H1 (cell line): ENCODE results near the gene ENPP6. TPM values are rescaled to one million over a fixed set of nuclear protein-coding genes. Genes with fewer than 3 reads are reported as not detected.

Experiments used
- BCL11A ChIP-seq, 2 experiments: IDR thresholded peaks; one replicate each; pipeline ENCODE4 v1.6.1; 2011; ENCODE audit warnings: low read depth in 2 of 2, low read length in 2 of 2, mild to moderate bottlenecking in 2 of 2
- FOSL1 ChIP-seq: IDR thresholded peaks from 2 replicates; pipeline ENCODE4 v1.6.1; 2011; ENCODE audit warnings: mild to moderate bottlenecking, low read depth, low read length, moderate library complexity; ENCODE audit not compliant: insufficient read depth
- GABPA ChIP-seq: IDR thresholded peaks from 2 replicates; pipeline ENCODE4 v1.6.1; 2011; ENCODE audit warnings: mild to moderate bottlenecking, low read length, moderate library complexity, borderline replicate concordance; ENCODE audit not compliant: insufficient read depth
- JUN ChIP-seq: IDR thresholded peaks from 2 replicates; pipeline ENCODE4 v1.6.1; 2011; ENCODE audit warnings: low read depth, mild to moderate bottlenecking, improper control_type of control experiment, low read length
- MAX ChIP-seq: IDR thresholded peaks from 2 replicates; pipeline ENCODE4 v1.6.1; 2012; ENCODE audit warnings: inconsistent platforms
- RFX5 ChIP-seq: IDR thresholded peaks from 2 replicates; pipeline ENCODE4 v1.6.1; 2011; ENCODE audit warnings: low read depth, low read length, improper control_type of control experiment, borderline replicate concordance
- polyA plus RNA-seq, 7 experiments: library from polyadenylated mRNA; depleted of rRNA in 3 of 7; stranded (reverse) in 5 of 7; unstranded in 2 of 7; fragments of >200 nt in 5 of 7; fragments of 200-250 nt in 2 of 7; gene quantifications; 1 replicate in 5 of 7; 2 replicates in 1 of 7; 4 replicates in 1 of 7; pipeline versions ENCODE4 v1.2.1 to v1.2.3, GENCODE V29; 2011 to 2013; ENCODE audit warnings: missing spikeins in 2 of 7, mixed read lengths in 2 of 7
- total RNA-seq: library from RNA; stranded (reverse); fragmentation: NEBNext Ultra II Directional; extraction: Animal tissue kit (Norgen Biotek cat#: 25700); gene quantifications from 2 replicates; pipeline ENCODE4 v1.2.1, GENCODE V29; 2021

ENPP6 gene
- total and polyA plus RNA-seq, 2 of the 8 experiments (the other 6 are each of a cell fraction or from before 2014, with no cell fraction given) = 0.11 to 0.20 TPM

- TF ChIP-seq JUN (no peak), MAX (peak; percentile 73), RFX5 (no peak), BCL11A (IDR thresholded peaks at IDR 0.05; ENCODE audit: low read depth in 2 of 2, low read length in 2 of 2) (no peak), FOSL1 (no peak), GABPA (no peak)
- TF ChIP-seq, all 59 proteins: peak for 4
Measured at GRCh38 chr4:184039963-184040383, 177.7 kb downstream of the ENPP6 start (continued).
